ENCODE data around the gene CNDP1. TPM values are rescaled to one million over a fixed set of nuclear protein-coding genes. Genes with fewer than 3 reads are reported as not detected.

CNDP1 gene
- total RNA-seq, 1 donor from 2014 or later, result not detected

DNA sequence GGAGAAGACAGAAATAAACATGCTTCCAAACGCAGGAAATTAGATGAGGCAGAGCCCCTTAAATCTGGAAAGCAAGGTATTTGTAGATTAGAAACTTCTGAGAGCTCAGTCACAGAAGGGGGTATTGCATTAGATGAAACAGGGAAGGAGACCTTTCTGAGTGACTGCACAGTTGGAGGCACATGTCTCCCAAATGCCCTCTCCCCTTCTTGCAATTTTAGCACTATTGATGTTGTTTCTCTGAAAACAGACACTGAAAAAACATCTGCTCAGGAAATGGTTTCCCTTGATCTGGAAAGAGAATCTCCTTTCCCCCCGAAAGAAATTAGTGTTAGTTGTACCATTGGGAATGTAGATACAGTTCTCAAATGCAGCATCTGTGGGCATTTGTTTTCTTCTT is 96.9 kb downstream of the CNDP1 start:
- no peak overlapping the region for H3K4me3 ChIP-seq (ENCODE audit: low read depth, low read length)
- no peak for DNase-seq (ENCODE audit: low read depth)
- TF ChIP-seq CTCF (conservative IDR thresholded peaks at IDR 0.05; ENCODE audit: low read depth, low read length), result no peak

DNA sequence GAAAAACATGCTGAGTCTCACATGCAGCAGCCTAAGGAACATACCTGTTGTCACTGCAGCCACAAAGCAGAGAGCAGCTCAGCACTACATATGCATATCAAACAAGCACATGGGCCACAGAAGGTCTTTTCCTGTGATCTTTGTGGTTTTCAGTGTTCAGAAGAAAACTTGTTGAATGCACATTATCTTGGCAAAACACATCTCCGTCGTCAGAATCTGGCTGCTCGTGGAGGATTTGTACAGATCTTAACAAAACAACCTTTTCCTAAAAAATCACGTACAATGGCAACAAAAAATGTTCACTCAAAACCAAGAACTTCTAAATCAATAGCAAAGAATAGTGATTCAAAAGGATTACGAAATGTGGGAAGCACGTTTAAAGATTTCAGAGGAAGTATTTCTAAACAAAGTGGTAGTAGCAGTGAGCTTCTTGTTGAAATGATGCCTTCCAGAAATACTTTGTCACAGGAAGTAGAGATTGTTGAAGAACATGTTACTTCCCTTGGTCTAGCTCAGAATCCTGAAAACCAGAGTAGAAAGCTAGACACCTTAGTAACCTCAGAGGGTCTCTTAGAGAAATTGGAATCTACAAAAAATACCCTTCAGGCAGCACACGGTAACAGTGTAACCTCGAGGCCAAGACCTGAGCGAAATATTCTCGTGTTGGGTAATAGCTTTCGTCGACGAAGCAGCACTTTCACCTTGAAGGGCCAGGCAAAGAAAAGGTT is 97.5 kb downstream of the CNDP1 start:
- TF ChIP-seq CTCF (conservative IDR thresholded peaks at IDR 0.05; ENCODE audit: low read depth, low read length), result no peak
- H3K4me3 ChIP-seq (ENCODE audit: low read depth, low read length), result no peak overlapping the region
- no peak for DNase-seq (ENCODE audit: low read depth)

GRCh38 chr18:74632351-74632679 is 98.0 kb downstream of the CNDP1 start:
- no peak for DNase-seq (ENCODE audit: low read depth)
- TF ChIP-seq CTCF (conservative IDR thresholded peaks at IDR 0.05; ENCODE audit: low read depth, low read length), result no peak
- H3K4me3 ChIP-seq (ENCODE audit: low read depth, low read length), result no peak overlapping the region

- TF ChIP-seq CTCF (conservative IDR thresholded peaks at IDR 0.05; ENCODE audit: low read depth, low read length), result no peak
- no peak overlapping the region for H3K4me3 ChIP-seq (ENCODE audit: low read depth, low read length)
- no peak for DNase-seq (ENCODE audit: low read depth)
Observed at GRCh38 chr18:74632856-74633255, 98.6 kb downstream of the CNDP1 start.

GRCh38 chr18:74633652-74634352 is 99.5 kb downstream of the CNDP1 start:
- no peak for DNase-seq (ENCODE audit: low read depth)

GRCh38 chr18:74635224-74635975 is 101.1 kb downstream of the CNDP1 start:
- no peak for DNase-seq (ENCODE audit: low read depth)
- no peak for TF ChIP-seq CTCF (conservative IDR thresholded peaks at IDR 0.05; ENCODE audit: low read depth, low read length)
- H3K4me3 ChIP-seq (ENCODE audit: low read depth, low read length), result no peak overlapping the region

More at GRCh38 chr18:74633652-74634352, 99.5 kb downstream of the CNDP1 start:
- no peak for TF ChIP-seq CTCF (conservative IDR thresholded peaks at IDR 0.05; ENCODE audit: low read depth, low read length)
- no peak overlapping the region for H3K4me3 ChIP-seq (ENCODE audit: low read depth, low read length)

Other genes starting within 250 kb of the CNDP1 start
- gene CYB5A, start 242.5 kb upstream of the CNDP1 start, total RNA-seq, result 91.3 and 140 TPM in 2 replicates
- not detected in 2 replicates for gene C18orf63, start 218.7 kb upstream of the CNDP1 start, total RNA-seq
- not detected in 2 replicates for gene DIPK1C, start 77.2 kb upstream of the CNDP1 start, total RNA-seq
- gene CNDP2, start 38.1 kb upstream of the CNDP1 start, total RNA-seq, result 171 and 198 TPM in 2 replicates
- 3.0 and 4.9 TPM in 2 replicates for gene ZNF407, start 63.4 kb downstream of the CNDP1 start, total RNA-seq